Measurements from ENCODE around the gene ATP13A5.

ATP13A5 gene

GRCh38 chr3:193378706-193379105, at the start of gene ATP13A5:
ATP13A5 (minus strand) TSS chr3:193378753; CDS start chr3:193378725, 28 bp downstream.
- no peaks in the 10 kb centered on the region for H3K4me1 ChIP-seq (ENCODE audit: control insufficient read depth in 1 of 2, insufficient read depth in 1 of 2, low read depth in 1 of 2, low read length in 1 of 2)

GRCh38 chr3:193418576-193419373, 40.2 kb upstream of the ATP13A5 start:
- H3K27me3 ChIP-seq: no peaks in the 10 kb centered on the region
- TF ChIP-seq CTCF (IDR thresholded peaks at IDR 0.05): no peak
- H3K4me3 ChIP-seq (ENCODE audit: low read depth in 1 of 2, low read length in 1 of 2): no peak overlapping the region
- H3K9me3 ChIP-seq: peaks cover 5% of the 10 kb centered on the region
- H3K27ac ChIP-seq: no peak overlapping the region
- no peaks in the 10 kb centered on the region for H3K4me1 ChIP-seq (ENCODE audit: control insufficient read depth in 1 of 2, insufficient read depth in 1 of 2, low read depth in 1 of 2, low read length in 1 of 2)
- H3K36me3 ChIP-seq: no peaks in the 10 kb centered on the region

More at GRCh38 chr3:193378706-193379105, at the start of gene ATP13A5:
- no peak within 1 kb of the TSS for H3K27ac ChIP-seq
- H3K27me3 ChIP-seq: no peaks in the 10 kb centered on the region
- H3K9me3 ChIP-seq: no peaks in the 10 kb centered on the region
- H3K4me3 ChIP-seq (ENCODE audit: low read depth in 1 of 2, low read length in 1 of 2): no peak within 1 kb of the TSS
- H3K36me3 ChIP-seq: no peaks in the 10 kb centered on the region
- no peak for TF ChIP-seq CTCF (IDR thresholded peaks at IDR 0.05)

- TF ChIP-seq CTCF (IDR thresholded peaks at IDR 0.05): no peak
- peaks cover 5% of the 10 kb centered on the region for H3K9me3 ChIP-seq
Observed at GRCh38 chr3:193416629-193417028, 38.1 kb upstream of the ATP13A5 start.

GRCh38 chr3:193407688-193408087, 29.1 kb upstream of the ATP13A5 start:
- Histone ChIP-seq H3K9me3 (no peaks in the 10 kb centered on the region), H3K4me1 (ENCODE audit: control insufficient read depth in 1 of 2, insufficient read depth in 1 of 2, low read depth in 1 of 2, low read length in 1 of 2) (no peaks in the 10 kb centered on the region), H3K4me3 (ENCODE audit: low read depth in 1 of 2, low read length in 1 of 2) (no peak overlapping the region), H3K27me3 (no peaks in the 10 kb centered on the region), H3K36me3 (no peaks in the 10 kb centered on the region), H3K27ac (no peak overlapping the region)
- TF ChIP-seq CTCF (IDR thresholded peaks at IDR 0.05): no peak

More at GRCh38 chr3:193416629-193417028, 38.1 kb upstream of the ATP13A5 start:
- no peak overlapping the region for H3K27ac ChIP-seq
- H3K4me1 ChIP-seq (ENCODE audit: control insufficient read depth in 1 of 2, insufficient read depth in 1 of 2, low read depth in 1 of 2, low read length in 1 of 2): no peaks in the 10 kb centered on the region
- no peak overlapping the region for H3K4me3 ChIP-seq (ENCODE audit: low read depth in 1 of 2, low read length in 1 of 2)
- H3K36me3 ChIP-seq: no peaks in the 10 kb centered on the region
- no peaks in the 10 kb centered on the region for H3K27me3 ChIP-seq

- no peak overlapping the region for H3K27ac ChIP-seq
- no peaks in the 10 kb centered on the region for H3K9me3 ChIP-seq
- no peak overlapping the region for H3K4me3 ChIP-seq (ENCODE audit: low read depth in 1 of 2, low read length in 1 of 2)
- no peaks in the 10 kb centered on the region for H3K36me3 ChIP-seq
- no peak for TF ChIP-seq CTCF (IDR thresholded peaks at IDR 0.05)
- H3K4me1 ChIP-seq (ENCODE audit: control insufficient read depth in 1 of 2, insufficient read depth in 1 of 2, low read depth in 1 of 2, low read length in 1 of 2): no peaks in the 10 kb centered on the region
- no peaks in the 10 kb centered on the region for H3K27me3 ChIP-seq
Observed at GRCh38 chr3:193407112-193407511, 28.6 kb upstream of the ATP13A5 start.

Data from neutrophil (primary cell).